Breast epithelium (tissue), 3 donors: Measurements from ENCODE around the gene PGGT1B.

Source experiments
- POLR2A ChIP-seq: fragments of 450-650 bp; IDR thresholded peaks from one replicate; pipeline ENCODE4 v1.6.1; 2016; ENCODE audit warnings: antibody characterized with exemption, mild to moderate bottlenecking, moderate library complexity
- POLR2AphosphoS5 ChIP-seq, 3 donors: sonication (generic); formaldehyde crosslinking; IDR thresholded peaks; one replicate each; pipeline ENCODE4 v1.6.1; 2017; ENCODE audit warnings: antibody characterized with exemption in 3 of 3
- TF ChIP-seq, protein P1 (sequence below), 3 donors: fragments of 450-650 bp; IDR thresholded peaks; one replicate each; pipeline ENCODE4 v1.5.1; 2016 to 2017; ENCODE audit warnings: antibody characterized with exemption in 3 of 3, mild to moderate bottlenecking in 3 of 3, moderate library complexity in 3 of 3

DNA sequence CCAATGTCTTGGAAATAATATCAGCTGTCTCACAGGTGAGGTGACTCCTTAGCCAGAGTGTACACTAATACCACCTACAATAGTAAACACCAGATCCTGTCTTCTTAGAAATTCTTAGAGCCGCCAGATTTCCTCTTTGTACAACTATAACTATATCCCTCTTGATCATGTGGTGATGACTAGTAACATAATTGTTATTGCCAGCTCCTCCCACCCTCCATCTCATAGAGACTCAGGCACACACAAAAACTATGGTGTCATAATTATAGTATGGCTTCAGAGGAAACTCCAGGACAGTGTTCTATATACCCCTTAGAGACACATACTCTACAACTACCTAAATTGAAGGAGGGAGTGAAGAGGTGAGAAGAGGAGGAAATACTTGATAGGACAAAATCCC, 33.1 kb downstream of the PGGT1B start:
- TF ChIP-seq, protein P1, sequence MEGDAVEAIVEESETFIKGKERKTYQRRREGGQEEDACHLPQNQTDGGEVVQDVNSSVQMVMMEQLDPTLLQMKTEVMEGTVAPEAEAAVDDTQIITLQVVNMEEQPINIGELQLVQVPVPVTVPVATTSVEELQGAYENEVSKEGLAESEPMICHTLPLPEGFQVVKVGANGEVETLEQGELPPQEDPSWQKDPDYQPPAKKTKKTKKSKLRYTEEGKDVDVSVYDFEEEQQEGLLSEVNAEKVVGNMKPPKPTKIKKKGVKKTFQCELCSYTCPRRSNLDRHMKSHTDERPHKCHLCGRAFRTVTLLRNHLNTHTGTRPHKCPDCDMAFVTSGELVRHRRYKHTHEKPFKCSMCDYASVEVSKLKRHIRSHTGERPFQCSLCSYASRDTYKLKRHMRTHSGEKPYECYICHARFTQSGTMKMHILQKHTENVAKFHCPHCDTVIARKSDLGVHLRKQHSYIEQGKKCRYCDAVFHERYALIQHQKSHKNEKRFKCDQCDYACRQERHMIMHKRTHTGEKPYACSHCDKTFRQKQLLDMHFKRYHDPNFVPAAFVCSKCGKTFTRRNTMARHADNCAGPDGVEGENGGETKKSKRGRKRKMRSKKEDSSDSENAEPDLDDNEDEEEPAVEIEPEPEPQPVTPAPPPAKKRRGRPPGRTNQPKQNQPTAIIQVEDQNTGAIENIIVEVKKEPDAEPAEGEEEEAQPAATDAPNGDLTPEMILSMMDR (IDR thresholded peaks at IDR 0.05): no peak
- TF ChIP-seq POLR2A (no peak), POLR2AphosphoS5 (IDR thresholded peaks at IDR 0.05) (no peak)
